Neuron (in vitro differentiated cells): ENCODE results near the gene MAP3K5.

Experiments used
- H2AFZ ChIP-seq: one replicate; pipeline ENCODE4 v1.6.1; 2013; ENCODE audit warnings: low read depth, mild to moderate bottlenecking, inconsistent platforms, low read length, moderate library complexity
- H3K27me3 ChIP-seq: one replicate; pipeline ENCODE4 v1.6.1; 2013; ENCODE audit warnings: low read length; ENCODE audit not compliant: insufficient read depth
- H3K36me3 ChIP-seq: one replicate; pipeline ENCODE4 v1.6.1; 2013; ENCODE audit warnings: low read length; ENCODE audit not compliant: insufficient read depth
- H3K4me1 ChIP-seq: one replicate; pipeline ENCODE4 v1.6.1; 2013; ENCODE audit warnings: low read length; ENCODE audit not compliant: insufficient read depth
- H3K4me3 ChIP-seq: 2 replicates; pipeline ENCODE4 v1.5.1; 2013; ENCODE audit warnings: mild to moderate bottlenecking, low read length, moderate library complexity
- H3K9me3 ChIP-seq: one replicate; pipeline ENCODE4 v1.6.1; 2013; ENCODE audit warnings: low read length

Gene MAP3K5

GRCh38 chr6:136571496-136571895 lies 220.8 kb downstream of the MAP3K5 start:
- H3K9me3 ChIP-seq = no peaks in the 10 kb centered on the region
- H3K36me3 ChIP-seq = no peaks in the 10 kb centered on the region
- H3K4me3 ChIP-seq = no peak overlapping the region
- no peak overlapping the region for H2AFZ ChIP-seq
- H3K27me3 ChIP-seq = no peaks in the 10 kb centered on the region
- H3K4me1 ChIP-seq = no peaks in the 10 kb centered on the region

DNA sequence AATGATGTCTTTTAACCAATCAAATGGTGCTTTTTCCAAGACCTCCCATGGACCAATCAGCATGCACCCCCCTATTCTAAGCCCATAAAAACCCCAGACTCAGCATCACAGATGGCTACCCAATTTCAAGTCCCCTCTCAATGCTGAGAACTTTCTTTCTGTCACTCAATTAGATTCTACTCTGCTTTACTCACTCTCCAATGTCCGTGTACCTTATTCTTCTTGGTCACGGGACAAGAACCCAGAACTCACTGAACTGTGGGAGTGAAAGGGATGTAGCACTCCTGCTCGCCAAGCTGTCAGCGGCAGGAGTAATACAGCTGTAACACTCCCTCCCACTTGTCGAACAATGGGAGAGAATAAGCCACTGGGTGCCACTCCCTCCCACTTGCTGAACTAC lies 221.2 kb downstream of the MAP3K5 start:
- no peak overlapping the region for H3K4me3 ChIP-seq
- H3K36me3 ChIP-seq = no peaks in the 10 kb centered on the region
- H2AFZ ChIP-seq = no peak overlapping the region
- H3K4me1 ChIP-seq = no peaks in the 10 kb centered on the region
- H3K27me3 ChIP-seq = no peaks in the 10 kb centered on the region
- H3K9me3 ChIP-seq = no peaks in the 10 kb centered on the region

DNA sequence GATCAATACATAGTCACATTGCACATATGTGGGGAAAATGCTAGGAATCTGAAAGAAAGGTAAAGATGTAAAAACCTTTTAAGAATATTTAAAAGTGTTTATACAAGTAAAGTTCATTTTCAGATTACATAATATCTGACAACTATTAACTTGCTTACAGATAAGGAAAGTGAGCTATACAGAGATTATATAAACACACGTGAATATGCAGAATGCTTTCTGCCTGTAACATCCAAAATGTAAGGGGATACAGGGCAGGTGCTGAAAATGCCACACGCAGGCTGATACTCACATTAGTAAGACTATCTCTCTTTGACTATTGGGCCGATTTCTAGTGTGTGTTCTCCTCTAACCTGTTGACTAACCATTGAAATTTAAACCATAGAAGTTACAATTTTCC lies 224.1 kb downstream of the MAP3K5 start:
- no peak overlapping the region for H2AFZ ChIP-seq
- H3K4me1 ChIP-seq = no peaks in the 10 kb centered on the region
- H3K27me3 ChIP-seq = no peaks in the 10 kb centered on the region
- no peaks in the 10 kb centered on the region for H3K9me3 ChIP-seq
- no peak overlapping the region for H3K4me3 ChIP-seq
- H3K36me3 ChIP-seq = no peaks in the 10 kb centered on the region

- Histone ChIP-seq H3K27me3 (no peaks in the 10 kb centered on the region), H3K4me1 (no peaks in the 10 kb centered on the region), H3K36me3 (no peaks in the 10 kb centered on the region), H2AFZ (no peak overlapping the region), H3K4me3 (no peak overlapping the region), H3K9me3 (no peaks in the 10 kb centered on the region)
These were observed 224.6 kb downstream of the MAP3K5 start for GRCh38 chr6:136567688-136568087.

GRCh38 chr6:136566851-136567250 lies 225.4 kb downstream of the MAP3K5 start:
- H3K27me3 ChIP-seq = no peaks in the 10 kb centered on the region
- H2AFZ ChIP-seq = no peak overlapping the region
- H3K4me1 ChIP-seq = no peaks in the 10 kb centered on the region
- no peak overlapping the region for H3K4me3 ChIP-seq
- no peaks in the 10 kb centered on the region for H3K36me3 ChIP-seq
- H3K9me3 ChIP-seq = no peaks in the 10 kb centered on the region

DNA sequence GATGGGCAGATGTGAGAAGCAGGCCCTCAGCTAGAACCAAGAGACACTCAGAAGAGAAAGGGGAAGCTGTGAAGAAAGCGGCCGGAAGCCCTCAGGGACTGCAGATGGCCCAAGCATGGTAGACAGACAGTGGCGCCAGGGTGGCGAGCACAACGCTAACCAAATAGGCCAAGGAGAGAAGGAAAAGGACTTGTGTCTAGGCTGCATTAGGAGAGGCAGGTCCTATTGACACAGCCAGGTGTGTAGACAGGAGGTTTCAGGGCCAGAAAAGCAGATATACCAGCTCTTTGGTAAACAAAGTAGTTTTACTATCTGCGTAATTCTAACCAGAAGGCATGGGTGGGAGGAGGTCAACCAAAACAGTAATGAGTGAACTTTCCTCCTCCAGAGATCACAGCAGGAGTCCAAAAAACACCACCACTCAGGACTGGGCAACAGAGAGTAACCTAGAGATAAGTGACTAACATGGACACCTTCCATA lies 226.2 kb downstream of the MAP3K5 start:
- H3K36me3 ChIP-seq = no peaks in the 10 kb centered on the region
- H3K4me1 ChIP-seq = no peaks in the 10 kb centered on the region
- H3K9me3 ChIP-seq = no peaks in the 10 kb centered on the region
- no peak overlapping the region for H3K4me3 ChIP-seq
- H3K27me3 ChIP-seq = no peaks in the 10 kb centered on the region
- no peak overlapping the region for H2AFZ ChIP-seq

DNA sequence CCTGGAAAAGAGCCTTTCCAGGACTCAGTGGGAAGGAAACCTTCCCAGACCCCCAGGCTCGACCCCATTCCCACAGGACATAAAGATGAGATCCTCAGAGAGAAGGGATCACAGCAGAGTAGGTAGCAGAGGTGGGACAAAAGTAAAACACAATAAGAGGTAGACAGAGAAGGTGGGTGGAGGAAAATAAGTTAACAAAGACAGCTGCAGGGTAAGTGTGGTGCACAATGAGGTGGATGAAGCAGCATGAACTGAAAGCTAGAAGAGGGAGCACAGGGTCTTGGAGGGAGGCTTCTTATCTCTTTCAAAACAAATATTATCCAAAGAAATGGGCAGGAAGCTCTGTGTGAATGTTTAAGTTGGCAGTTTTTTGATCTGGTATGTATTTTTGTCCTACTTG lies 228.1 kb downstream of the MAP3K5 start:
- Histone ChIP-seq H3K4me3 (no peak overlapping the region), H3K9me3 (no peaks in the 10 kb centered on the region), H3K27me3 (no peaks in the 10 kb centered on the region), H2AFZ (no peak overlapping the region), H3K4me1 (no peaks in the 10 kb centered on the region), H3K36me3 (no peaks in the 10 kb centered on the region)

- Histone ChIP-seq H3K4me1 (no peaks in the 10 kb centered on the region), H2AFZ (no peak overlapping the region), H3K27me3 (no peaks in the 10 kb centered on the region), H3K36me3 (no peaks in the 10 kb centered on the region), H3K4me3 (no peak overlapping the region), H3K9me3 (no peaks in the 10 kb centered on the region)
These were observed 228.7 kb downstream of the MAP3K5 start for GRCh38 chr6:136563386-136564152.

GRCh38 chr6:136562211-136562610 lies 230.1 kb downstream of the MAP3K5 start:
- no peaks in the 10 kb centered on the region for H3K4me1 ChIP-seq
- H3K36me3 ChIP-seq = no peaks in the 10 kb centered on the region
- no peak overlapping the region for H2AFZ ChIP-seq
- H3K4me3 ChIP-seq = no peak overlapping the region
- no peaks in the 10 kb centered on the region for H3K9me3 ChIP-seq
- H3K27me3 ChIP-seq = no peaks in the 10 kb centered on the region

DNA sequence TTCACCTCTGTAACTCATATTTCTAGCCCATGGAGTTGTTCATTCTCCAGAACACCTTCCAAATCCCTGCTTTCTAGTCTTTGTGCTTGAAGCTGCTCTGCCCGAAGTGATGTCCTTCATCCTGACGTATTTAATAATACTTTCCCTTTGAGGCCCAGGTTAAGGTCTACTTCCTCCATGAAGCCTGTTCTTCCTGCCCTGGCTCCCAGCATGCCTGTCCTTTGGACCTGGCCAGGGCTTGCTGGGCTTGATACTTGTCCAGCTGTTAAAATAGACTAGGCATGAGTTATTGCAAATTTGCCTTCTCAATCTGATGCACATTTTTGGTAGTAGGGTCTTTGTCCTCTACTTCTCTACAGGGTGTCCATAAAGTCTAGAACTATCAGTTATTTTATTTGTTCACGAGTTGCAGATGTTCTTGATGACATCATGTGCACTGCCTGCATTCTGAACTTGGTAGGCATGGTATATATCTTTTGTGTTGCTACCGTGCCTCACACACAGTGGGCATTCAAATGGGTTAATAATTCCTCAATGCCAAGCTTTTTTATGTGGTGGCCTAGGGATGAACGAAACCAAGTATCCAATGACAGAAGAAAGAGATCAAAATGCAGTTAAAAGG lies 239.0 kb downstream of the MAP3K5 start:
- no peak overlapping the region for H3K4me3 ChIP-seq
- no peaks in the 10 kb centered on the region for H3K9me3 ChIP-seq
- no peak overlapping the region for H2AFZ ChIP-seq
- H3K27me3 ChIP-seq = peaks cover 52% of the 10 kb centered on the region
- H3K36me3 ChIP-seq = no peaks in the 10 kb centered on the region
- peaks cover 6% of the 10 kb centered on the region for H3K4me1 ChIP-seq

DNA sequence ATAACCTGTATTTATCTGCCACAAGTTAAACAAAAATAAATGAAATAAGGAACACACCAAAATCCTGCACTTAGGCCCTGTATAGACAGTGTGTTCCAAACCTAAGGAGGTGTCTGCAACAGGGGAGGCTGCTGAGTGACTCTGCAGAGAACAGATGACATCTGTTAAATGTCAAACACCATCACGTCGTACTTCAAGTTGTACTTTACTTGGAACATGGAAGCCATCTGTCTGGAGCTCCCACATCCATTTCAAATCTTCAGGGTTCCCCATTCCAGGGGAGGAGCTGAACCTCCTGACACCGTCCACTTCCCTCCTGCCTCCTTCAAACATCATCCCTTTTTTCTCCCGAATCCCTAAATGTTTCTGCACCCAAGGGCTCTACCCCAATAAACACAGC lies 240.2 kb downstream of the MAP3K5 start:
- Histone ChIP-seq H2AFZ (no peak overlapping the region), H3K36me3 (no peaks in the 10 kb centered on the region), H3K4me1 (peaks cover 6% of the 10 kb centered on the region), H3K4me3 (no peak overlapping the region), H3K9me3 (no peaks in the 10 kb centered on the region), H3K27me3 (peaks cover 53% of the 10 kb centered on the region)

DNA sequence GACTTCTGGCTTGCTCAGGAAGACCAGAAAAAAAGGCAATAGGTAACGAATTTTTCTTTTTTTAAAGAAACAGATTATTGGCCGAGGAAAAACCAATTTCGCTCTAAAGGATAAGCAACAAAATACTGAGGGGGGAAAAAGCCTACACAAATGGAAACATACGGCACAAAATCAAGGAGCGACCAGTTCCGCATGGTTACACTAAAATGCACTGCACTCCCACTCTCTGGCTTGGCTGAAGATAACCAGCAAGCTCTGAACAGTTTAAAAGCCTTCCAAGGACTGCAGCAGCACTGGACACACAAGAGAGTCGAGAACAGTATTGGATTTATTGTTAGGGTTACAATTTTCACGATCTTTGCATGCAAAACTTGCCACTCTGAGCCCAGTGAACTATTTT lies 241.2 kb downstream of the MAP3K5 start:
- Histone ChIP-seq H3K36me3 (no peaks in the 10 kb centered on the region), H3K9me3 (no peaks in the 10 kb centered on the region), H2AFZ (no peak overlapping the region), H3K4me3 (no peak overlapping the region), H3K4me1 (peaks cover 6% of the 10 kb centered on the region), H3K27me3 (peaks cover 52% of the 10 kb centered on the region)

DNA sequence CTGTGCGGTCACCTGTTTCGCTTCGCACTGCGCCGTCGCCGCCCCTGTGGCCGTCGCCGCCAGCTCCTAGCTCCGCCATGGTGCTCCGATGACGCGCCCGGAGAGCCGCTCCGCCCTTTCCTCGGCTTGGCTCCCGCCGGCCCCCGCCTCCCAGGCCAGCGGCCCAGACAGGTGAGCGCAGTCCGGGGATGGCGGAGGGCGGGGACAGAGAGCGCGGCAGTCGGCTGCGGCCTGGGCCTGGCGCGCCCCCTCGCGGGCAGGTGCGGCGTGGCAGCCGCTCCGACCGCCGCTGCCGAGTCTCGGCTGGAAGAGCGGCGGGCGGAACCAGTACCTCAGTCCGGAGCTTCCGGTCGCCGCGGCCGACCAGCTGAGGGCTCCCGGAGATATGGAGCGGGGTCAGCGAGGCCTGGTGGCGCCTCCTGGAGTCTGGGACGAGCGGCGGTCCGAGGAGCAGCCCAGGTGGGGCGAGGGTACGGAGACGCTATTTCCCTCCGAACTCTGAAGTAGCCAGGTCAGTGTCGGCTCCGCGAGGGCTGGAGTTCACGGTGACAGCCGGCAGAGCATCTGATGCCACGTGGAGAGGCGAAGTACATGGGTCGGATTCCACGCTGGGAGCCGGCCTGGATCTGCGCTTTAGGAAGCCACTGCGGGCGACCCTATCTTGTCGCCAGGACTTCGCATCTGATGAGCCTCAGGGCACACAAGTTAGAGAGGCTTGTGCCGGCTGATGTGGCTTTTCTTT lies 241.8 kb downstream of the MAP3K5 start, which contains the start of gene MAP7:
Gene MAP7, minus strand, starts transcription at position 93 of the 742 bp plus-strand sequence. Its CDS starts 14 bp downstream, at position 79.
- H2AFZ ChIP-seq = peak within 1 kb of the TSS; percentile 94
- no peaks in the 10 kb centered on the region for H3K9me3 ChIP-seq
- no peaks in the 10 kb centered on the region for H3K36me3 ChIP-seq
- peaks cover 6% of the 10 kb centered on the region for H3K4me1 ChIP-seq
- H3K27me3 ChIP-seq = peaks cover 51% of the 10 kb centered on the region
- peak within 1 kb of the TSS; percentile 62 for H3K4me3 ChIP-seq
